ENCODE measurements around the gene CACNA2D3. TPM values are rescaled to one million over a fixed set of nuclear protein-coding genes. Genes with fewer than 3 reads are reported as not detected.
A peak's percentile ranks its signal among the peaks of the same experiment; 100 is the strongest.

The CACNA2D3 gene
- total and polyA plus RNA-seq, 12 donors, result 0.26 to 13.7 (median 2.8) TPM; not detected in 1

GRCh38 chr3:54261141-54261540 lies 138.8 kb downstream of the CACNA2D3 start:
- no peak for DNase-seq
- H3K9me3 ChIP-seq (replicated peaks in 1 of 3), result no peaks in the 10 kb centered on the region
- H3K27me3 ChIP-seq, result peaks cover 3% of the 10 kb centered on the region
- H3K4me3 ChIP-seq, result no peak overlapping the region
- no peak for TF ChIP-seq CTCF (IDR thresholded peaks at IDR 0.05)
- TF ChIP-seq POLR2A (IDR thresholded peaks at IDR 0.05), result no peak
- H3K27ac ChIP-seq, result no peak overlapping the region
- H3K4me1 ChIP-seq (replicated peaks in 1 of 2), result no peaks in the 10 kb centered on the region
- 71 to 84% (median 81%) methylated on average over 3 of the region's 3 CpGs for WGBS, 4 donors
- intact Hi-C loops (cut with DNase I), result no loop called here
- no peaks in the 10 kb centered on the region for H3K36me3 ChIP-seq (replicated peaks in 1 of 2)

- no peaks in the 10 kb centered on the region for H3K36me3 ChIP-seq (replicated peaks in 1 of 2)
- WGBS, 4 donors, result 59 to 73% (median 62%) methylated on average over 6 of the region's 6 CpGs
- H3K27ac ChIP-seq, result no peak overlapping the region
- H3K4me3 ChIP-seq, result no peak overlapping the region
- intact Hi-C loops (cut with DNase I), result no loop called here
- H3K9me3 ChIP-seq (replicated peaks in 1 of 3), result no peaks in the 10 kb centered on the region
- peak in 2 of 7 donors; percentile 6 to 16 for DNase-seq
- peaks cover 3% of the 10 kb centered on the region for H3K27me3 ChIP-seq
- TF ChIP-seq POLR2A (IDR thresholded peaks at IDR 0.05), result no peak
- TF ChIP-seq CTCF (IDR thresholded peaks at IDR 0.05), result no peak
- H3K4me1 ChIP-seq (replicated peaks in 1 of 2), result no peaks in the 10 kb centered on the region
Observed at GRCh38 chr3:54262541-54262940, 140.2 kb downstream of the CACNA2D3 start.

GRCh38 chr3:54262946-54263345 lies 140.6 kb downstream of the CACNA2D3 start:
- no peaks in the 10 kb centered on the region for H3K4me1 ChIP-seq (replicated peaks in 1 of 2)
- no peak for TF ChIP-seq CTCF (IDR thresholded peaks at IDR 0.05)
- TF ChIP-seq POLR2A (IDR thresholded peaks at IDR 0.05), result no peak
- DNase-seq, result no peak
- H3K9me3 ChIP-seq (replicated peaks in 1 of 3), result no peaks in the 10 kb centered on the region
- no peaks in the 10 kb centered on the region for H3K36me3 ChIP-seq (replicated peaks in 1 of 2)
- WGBS, 4 donors, result 59 to 68% (median 61%) methylated on average over 1 of the region's 1 CpG
- peaks cover 3% of the 10 kb centered on the region for H3K27me3 ChIP-seq
- no peak overlapping the region for H3K4me3 ChIP-seq
- H3K27ac ChIP-seq, result no peak overlapping the region
- intact Hi-C loops (cut with DNase I), result no loop called here

- TF ChIP-seq CTCF (IDR thresholded peaks at IDR 0.05) (no peak), POLR2A (IDR thresholded peaks at IDR 0.05) (no peak)
- Histone ChIP-seq H3K9me3 (replicated peaks in 1 of 3) (no peaks in the 10 kb centered on the region), H3K27me3 (peaks cover under 1% of the 10 kb centered on the region), H3K4me1 (replicated peaks in 1 of 2) (no peaks in the 10 kb centered on the region), H3K4me3 (no peak overlapping the region), H3K36me3 (replicated peaks in 1 of 2) (no peaks in the 10 kb centered on the region), H3K27ac (no peak overlapping the region)
- 49 to 63% (median 53%) methylated on average over 4 of the region's 4 CpGs for WGBS, 4 donors
- intact Hi-C loops (cut with DNase I), result no loop called here
- DNase-seq, result no peak
Observed at GRCh38 chr3:54264050-54264449, 141.7 kb downstream of the CACNA2D3 start.
